DOHH2 (cell line): ENCODE results near the gene ZNF609.

Source experiments
- CTCF ChIP-seq: fragments of 200-600 bp; sonication (generic); IDR thresholded peaks from one replicate; pipeline ENCODE4 v1.5.1; 2014; ENCODE audit warnings: antibody characterized with exemption, mild to moderate bottlenecking, low read depth, low read length; ENCODE audit not compliant: poor library complexity, severe bottlenecking
- EZH2phosphoT487 ChIP-seq: fragments of 200-600 bp; sonication (generic); IDR thresholded peaks from 2 replicates; pipeline ENCODE4 v1.6.1; 2017; ENCODE audit warnings: borderline replicate concordance, mild to moderate bottlenecking, antibody characterized with exemption, low read length, moderate library complexity, mixed read lengths

DNA sequence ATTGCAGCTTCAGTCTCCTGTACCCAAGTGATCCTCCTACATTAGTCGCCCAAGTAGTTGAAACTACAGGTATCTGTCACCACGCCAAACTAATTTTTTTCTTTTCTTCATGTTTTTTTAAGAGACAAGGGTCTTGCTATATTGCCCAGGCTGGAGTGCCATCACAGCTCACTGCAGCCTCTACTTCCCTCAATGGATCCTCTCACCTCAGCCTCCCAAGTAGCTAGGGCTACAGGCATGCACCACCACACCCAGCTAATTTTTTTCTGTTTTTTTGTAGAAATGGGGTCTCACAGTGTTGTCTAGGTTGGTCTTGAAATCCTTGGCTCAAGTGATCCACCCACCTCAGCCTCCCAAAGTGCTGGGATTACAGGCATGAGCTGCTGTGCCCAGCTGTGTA is 89.5 kb downstream of the ZNF609 start:
- TF ChIP-seq CTCF (no peak), EZH2phosphoT487 (no peak)
